GM12878 (cell line): ENCODE results near the gene DIRAS1. TPM values are rescaled to one million over a fixed set of nuclear protein-coding genes. Genes with fewer than 3 reads are reported as not detected.

Experiments used
- ATAC-seq: fragments of 200-7000 bp; cut with Tn5 transposase; 3 replicates; pipeline ENCODE4 v1.9.1; 2020; ENCODE audit warnings: mild to moderate bottlenecking, moderate library complexity
- BruUV-seq: library from RNA; stranded (reverse); fragments of 400-500 nt; replicated peaks from 2 replicates; lab custom pipeline; 2021; lab: Mats Ljungman, UMichigan
- CTCF ChIA-PET: fragments of 300-600 bp; sonication (Branson Sonifier 250); formaldehyde crosslinking; extraction: SDS; loops from one replicate; lab custom pipeline; 2021; ENCODE audit warnings: inconsistent platforms; lab: Yijun Ruan, JAX
- POLR2A ChIA-PET: fragments of 350-600 bp; formaldehyde crosslinking; extraction: SDS; loops from one replicate; lab custom pipeline; 2021; ENCODE audit warnings: inconsistent platforms; lab: Charles Lee
- RAD21 ChIA-PET: fragments of 300-600 bp; sonication (Branson Sonifier 250); formaldehyde crosslinking; loops from one replicate; lab custom pipeline; 2023; ENCODE audit warnings: antibody characterized with exemption; ENCODE audit not compliant: unreplicated experiment; lab: Charles Lee
- SMC1A ChIA-PET: fragments of 300-600 bp; sonication (Branson Sonifier 250); formaldehyde crosslinking; loops from one replicate; lab custom pipeline; 2023; ENCODE audit not compliant: unreplicated experiment, uncharacterized antibody; lab: Charles Lee
- DNase-seq: peaks from one replicate; pipeline ENCODE4 v3.0.0-alpha.2; 2011; ENCODE audit warnings: low read depth, low spot score
- FAIRE-seq: peaks from 3 replicates; lab custom pipeline; 2011; peaks lifted over from hg19 to GRCh38; lab: Jason Lieb, UNC
- H2AFZ ChIP-seq: 2 replicates; pipeline ENCODE4 v1.6.0; 2011; ENCODE audit warnings: low read depth, low read length, control low read depth; ENCODE audit not compliant: control insufficient read depth
- H3K27ac ChIP-seq: 2 replicates; pipeline ENCODE4 v1.5.1; 2011; ENCODE audit warnings: control low read depth; ENCODE audit not compliant: control insufficient read depth, insufficient read depth
- H3K27me3 ChIP-seq, 2 experiments: replicated peaks in 1 of 2; 2 replicates each; pipeline versions ENCODE4 v1.6.0 to v1.6.1; 2011; ENCODE audit warnings: low read length in 1 of 2; ENCODE audit not compliant: control insufficient read depth in 2 of 2, insufficient read depth in 2 of 2
- H3K36me3 ChIP-seq, 2 experiments: 2 replicates each; pipeline ENCODE4 v1.5.1; 2011; ENCODE audit warnings: low read length in 1 of 2; ENCODE audit not compliant: control insufficient read depth in 2 of 2, insufficient read depth in 2 of 2
- H3K4me1 ChIP-seq: 2 replicates; pipeline ENCODE4 v1.6.1; 2011; ENCODE audit warnings: mild to moderate bottlenecking, low read length, moderate library complexity, mixed read lengths; ENCODE audit not compliant: control insufficient read depth, insufficient read depth
- H3K4me2 ChIP-seq: 2 replicates; pipeline ENCODE4 v1.6.0; 2011; ENCODE audit warnings: control low read depth; ENCODE audit not compliant: control insufficient read depth, insufficient read depth
- H3K4me3 ChIP-seq: fragments of 200-600 bp; sonication (generic); 2 replicates; pipeline ENCODE4 v1.5.1; 2016
- H3K79me2 ChIP-seq: 2 replicates; pipeline ENCODE4 v1.6.0; 2011; ENCODE audit warnings: low read length; ENCODE audit not compliant: control insufficient read depth, insufficient read depth
- H3K9ac ChIP-seq: 2 replicates; pipeline ENCODE4 v1.8.0; 2011; ENCODE audit warnings: low read length, control low read depth, mixed read lengths; ENCODE audit not compliant: control insufficient read depth, insufficient read depth
- H3K9me3 ChIP-seq: replicated peaks from 3 replicates; pipeline ENCODE4 v1.5.1; 2011; ENCODE audit warnings: mild to moderate bottlenecking, low read length; ENCODE audit not compliant: control insufficient read depth, insufficient read depth
- H4K20me1 ChIP-seq: 2 replicates; pipeline ENCODE4 v1.6.0; 2011; ENCODE audit not compliant: control insufficient read depth, insufficient read depth
- CREB1 ChIP-seq: IDR thresholded peaks from 2 replicates; pipeline ENCODE4 v1.6.1; 2012; ENCODE audit warnings: low read depth, mild to moderate bottlenecking, inconsistent platforms
- JUNB ChIP-seq: IDR thresholded peaks from 2 replicates; pipeline ENCODE4 v1.6.1; 2016; ENCODE audit warnings: antibody characterized with exemption, mild to moderate bottlenecking
- KAT2A ChIP-seq: conservative IDR thresholded peaks from 2 replicates; pipeline ENCODE4 v1.6.1; 2011; ENCODE audit warnings: low read depth, low read length; ENCODE audit not compliant: control insufficient read depth
- KDM1A ChIP-seq: fragments of 200-600 bp; sonication (generic); IDR thresholded peaks from 2 replicates; pipeline ENCODE4 v1.6.1; 2016; ENCODE audit warnings: borderline replicate concordance
- MYC ChIP-seq: IDR thresholded peaks from 2 replicates; pipeline ENCODE4 v1.6.1; 2011; ENCODE audit warnings: mild to moderate bottlenecking, low read length, moderate library complexity, inconsistent platforms; ENCODE audit not compliant: insufficient read depth, insufficient replicate concordance, insufficient read length, severe bottlenecking
- POLR2A ChIP-seq: IDR thresholded peaks from 2 replicates; pipeline ENCODE4 v1.6.1; 2011; ENCODE audit warnings: low read depth, mild to moderate bottlenecking, low read length
- RAD51 ChIP-seq: fragments of 450-650 bp; IDR thresholded peaks from 2 replicates; pipeline ENCODE4 v1.6.1; 2016; ENCODE audit warnings: moderate library complexity, mild to moderate bottlenecking, inconsistent platforms
- SMAD1 ChIP-seq: fragments of 450-650 bp; IDR thresholded peaks from 2 replicates; pipeline ENCODE4 v1.6.1; 2018; ENCODE audit warnings: mild to moderate bottlenecking, low read depth; ENCODE audit not compliant: partially characterized antibody
- SMARCA5 ChIP-seq: fragments of 450-650 bp; IDR thresholded peaks from 2 replicates; pipeline ENCODE4 v1.6.1; 2017; ENCODE audit warnings: mild to moderate bottlenecking
- SREBF2 ChIP-seq: IDR thresholded peaks from 2 replicates; pipeline ENCODE4 v1.6.1; 2012; ENCODE audit warnings: mild to moderate bottlenecking, low read length
- STAT3 ChIP-seq: IDR thresholded peaks from 2 replicates; pipeline ENCODE4 v1.6.1; 2011; ENCODE audit warnings: low read depth, low read length, improper control_type of control experiment
- WGBS: methylation state at CpG from one replicate; pipeline ENCODE4 v1.1.6; 2016; ENCODE audit warnings: low lambda C conversion rate; ENCODE audit not compliant: insufficient replicate concordance, insufficient coverage; ENCODE audit errors: missing lambda C conversion rate; 5-methylcytosine and 5-hydroxymethylcytosine counted together
- in situ Hi-C: fragments of 300-500 bp; cut with MboI; formaldehyde crosslinking; loops from 9 replicates; pipeline ENCODE4 v1.14.3; 2018; ENCODE audit warnings: mixed read lengths
- intact Hi-C: fragments of 100-400 bp; cut with micrococcal nuclease; formaldehyde crosslinking; loops from one replicate; pipeline ENCODE4 v1.14.2; 2022; ENCODE audit not compliant: unreplicated experiment
- polyA plus RNA-seq, 11 experiments: library from polyadenylated mRNA; depleted of rRNA in 4 of 11; unstranded in 6 of 11; stranded (reverse) in 5 of 11; fragments of >200 nt; fragmentation: Nextera tagmentation in 4 of 11; fragmentation: Illumina TruSeq in 1 of 11; extraction: Ambion mirVana in 4 of 11; extraction: Trizol in 1 of 11; gene quantifications; 1 replicate in 1 of 11; 2 replicates in 10 of 11; pipeline versions ENCODE4 v1.2.1 to v1.2.3, GENCODE V29; 2011 to 2016; ENCODE audit warnings: inconsistent platforms in 2 of 11, missing spikeins in 2 of 11, low read depth in 1 of 11
- total RNA-seq, 4 experiments: library from RNA; depleted of rRNA in 3 of 4; stranded (reverse); fragments of >200 nt in 3 of 4; fragmentation: Illumina TruSeq in 1 of 4; extraction: Trizol in 1 of 4; gene quantifications; 2 replicates each; pipeline versions ENCODE4 v1.2.1 to v1.2.3, GENCODE V29; 2013 to 2021
- TF ChIP-seq, protein P1 (sequence below): fragments of 450-650 bp; IDR thresholded peaks from 2 replicates; pipeline ENCODE4 v1.6.1; 2017; ENCODE audit warnings: mild to moderate bottlenecking
- TF ChIP-seq, protein P2 (sequence below): fragments of 450-650 bp; formaldehyde crosslinking; IDR thresholded peaks from 2 replicates; pipeline ENCODE4 v1.5.0; 2022; ENCODE audit warnings: mild to moderate bottlenecking, missing genetic modification characterization

Gene DIRAS1
- total and polyA plus RNA-seq, 10 of the 15 experiments (the other 5 are each of a cell fraction or from before 2014, with no cell fraction given), result 0.04 to 0.18 (median 0.08) TPM; not detected in 3

DNA sequence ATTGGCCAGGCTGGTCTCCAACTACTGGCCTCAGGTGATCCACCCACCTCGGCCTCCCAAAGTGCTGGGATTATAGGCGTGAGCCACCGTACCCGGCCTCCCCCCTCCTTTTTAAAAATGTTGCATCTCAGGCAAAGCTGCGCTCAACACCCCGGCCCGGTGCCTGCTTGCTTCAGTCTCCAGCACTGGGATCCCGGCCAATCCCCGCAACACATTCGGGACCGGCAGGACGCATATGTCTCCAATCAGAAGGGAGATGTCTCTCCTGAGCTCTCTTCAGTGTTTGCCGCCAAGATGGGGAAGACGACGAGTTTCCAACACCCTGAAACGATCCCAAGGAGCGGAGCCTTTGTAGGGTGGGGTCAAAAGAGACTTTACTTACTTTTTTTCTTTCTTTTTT is 34.8 kb downstream of the DIRAS1 start:
- TF ChIP-seq JUNB (no peak), CREB1 (no peak), MYC (no peak), RAD51 (no peak), POLR2A (no peak), STAT3 (no peak), KDM1A (no peak), SMAD1 (no peak), SREBF2 (no peak), SMARCA5 (no peak), KAT2A (no peak)
- TF ChIP-seq, protein P1, sequence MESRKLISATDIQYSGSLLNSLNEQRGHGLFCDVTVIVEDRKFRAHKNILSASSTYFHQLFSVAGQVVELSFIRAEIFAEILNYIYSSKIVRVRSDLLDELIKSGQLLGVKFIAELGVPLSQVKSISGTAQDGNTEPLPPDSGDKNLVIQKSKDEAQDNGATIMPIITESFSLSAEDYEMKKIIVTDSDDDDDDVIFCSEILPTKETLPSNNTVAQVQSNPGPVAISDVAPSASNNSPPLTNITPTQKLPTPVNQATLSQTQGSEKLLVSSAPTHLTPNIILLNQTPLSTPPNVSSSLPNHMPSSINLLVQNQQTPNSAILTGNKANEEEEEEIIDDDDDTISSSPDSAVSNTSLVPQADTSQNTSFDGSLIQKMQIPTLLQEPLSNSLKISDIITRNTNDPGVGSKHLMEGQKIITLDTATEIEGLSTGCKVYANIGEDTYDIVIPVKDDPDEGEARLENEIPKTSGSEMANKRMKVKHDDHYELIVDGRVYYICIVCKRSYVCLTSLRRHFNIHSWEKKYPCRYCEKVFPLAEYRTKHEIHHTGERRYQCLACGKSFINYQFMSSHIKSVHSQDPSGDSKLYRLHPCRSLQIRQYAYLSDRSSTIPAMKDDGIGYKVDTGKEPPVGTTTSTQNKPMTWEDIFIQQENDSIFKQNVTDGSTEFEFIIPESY, result no peak
- TF ChIP-seq, protein P2, sequence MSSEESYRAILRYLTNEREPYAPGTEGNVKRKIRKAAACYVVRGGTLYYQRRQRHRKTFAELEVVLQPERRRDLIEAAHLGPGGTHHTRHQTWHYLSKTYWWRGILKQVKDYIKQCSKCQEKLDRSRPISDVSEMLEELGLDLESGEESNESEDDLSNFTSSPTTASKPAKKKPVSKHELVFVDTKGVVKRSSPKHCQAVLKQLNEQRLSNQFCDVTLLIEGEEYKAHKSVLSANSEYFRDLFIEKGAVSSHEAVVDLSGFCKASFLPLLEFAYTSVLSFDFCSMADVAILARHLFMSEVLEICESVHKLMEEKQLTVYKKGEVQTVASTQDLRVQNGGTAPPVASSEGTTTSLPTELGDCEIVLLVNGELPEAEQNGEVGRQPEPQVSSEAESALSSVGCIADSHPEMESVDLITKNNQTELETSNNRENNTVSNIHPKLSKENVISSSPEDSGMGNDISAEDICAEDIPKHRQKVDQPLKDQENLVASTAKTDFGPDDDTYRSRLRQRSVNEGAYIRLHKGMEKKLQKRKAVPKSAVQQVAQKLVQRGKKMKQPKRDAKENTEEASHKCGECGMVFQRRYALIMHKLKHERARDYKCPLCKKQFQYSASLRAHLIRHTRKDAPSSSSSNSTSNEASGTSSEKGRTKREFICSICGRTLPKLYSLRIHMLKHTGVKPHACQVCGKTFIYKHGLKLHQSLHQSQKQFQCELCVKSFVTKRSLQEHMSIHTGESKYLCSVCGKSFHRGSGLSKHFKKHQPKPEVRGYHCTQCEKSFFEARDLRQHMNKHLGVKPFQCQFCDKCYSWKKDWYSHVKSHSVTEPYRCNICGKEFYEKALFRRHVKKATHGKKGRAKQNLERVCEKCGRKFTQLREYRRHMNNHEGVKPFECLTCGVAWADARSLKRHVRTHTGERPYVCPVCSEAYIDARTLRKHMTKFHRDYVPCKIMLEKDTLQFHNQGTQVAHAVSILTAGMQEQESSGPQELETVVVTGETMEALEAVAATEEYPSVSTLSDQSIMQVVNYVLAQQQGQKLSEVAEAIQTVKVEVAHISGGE (CRISPR knock-in tag), result no peak
- TF ChIP-seq, all 136 proteins: peak for 0
- Histone ChIP-seq H3K4me2 (no peak overlapping the region), H3K9me3 (peaks cover 2% of the 10 kb centered on the region; the same call in 2 of the 3 replicates), H3K4me3 (no peak overlapping the region), H3K79me2 (peaks cover 2% of the 10 kb centered on the region), H3K27ac (no peak overlapping the region), H3K27me3 (no peaks in the 10 kb centered on the region), H2AFZ (no peak overlapping the region), H3K4me1 (peaks cover 12% of the 10 kb centered on the region), H4K20me1 (no peaks in the 10 kb centered on the region), H3K9ac (no peak overlapping the region), H3K36me3 (peaks cover 0 to 3% of the 10 kb centered on the region in 2 experiments; a peak in 1 of 4 replicates)
- ChIA-PET RAD21 (no interaction called here), SMC1A (no interaction called here), CTCF (interaction anchor here (1.0 kb wide), 1 partner anchor 12 kb away, joined by 3 read pairs; no protein-coding TSS in a partner anchor), POLR2A (interaction anchor here (0.5 kb wide), 1 partner anchor 743 kb away, joined by 3 read pairs; no protein-coding TSS in a partner anchor)
- FAIRE-seq, result no peak
- ATAC-seq, result no peak
- in situ Hi-C loops, result no loop called here
- intact Hi-C loops, result no loop called here
- 98% methylated on average over 17 of the region's 17 CpGs for WGBS
- BruUV-seq, result no TSS peak
- DNase-seq, result no peak
